GM23338 (cell line): ENCODE results near the gene DLGAP5. TPM values are rescaled to one million over a fixed set of nuclear protein-coding genes. Genes with fewer than 3 reads are reported as not detected.

Source experiments
- ATAC-seq: fragments of 200-7000 bp; cut with Tn5 transposase; 3 replicates; pipeline ENCODE4 v1.9.1; 2020
- DNase-seq: peaks from one replicate; pipeline ENCODE4 v3.0.0-alpha.2; 2015; ENCODE audit warnings: low spot score
- H2AFZ ChIP-seq: fragments of 200-600 bp; sonication (generic); 2 replicates; pipeline ENCODE4 v1.8.0; 2016; ENCODE audit warnings: antibody characterized with exemption, mild to moderate bottlenecking, moderate library complexity
- H3F3A ChIP-seq: fragments of 200-600 bp; sonication (generic); replicated peaks from 2 replicates; pipeline ENCODE4 v1.8.0; 2017; ENCODE audit warnings: antibody characterized with exemption, mixed run types, low read depth
- H3K27ac ChIP-seq: fragments of 200-600 bp; sonication (generic); 2 replicates; pipeline ENCODE4 v1.6.1; 2016; ENCODE audit warnings: low read depth
- H3K27me3 ChIP-seq: fragments of 200-600 bp; sonication (generic); 2 replicates; pipeline ENCODE4 v1.8.0; 2016; ENCODE audit warnings: mild to moderate bottlenecking, mixed run types, moderate library complexity; ENCODE audit not compliant: insufficient read depth
- H3K36me3 ChIP-seq: fragments of 200-600 bp; sonication (generic); 2 replicates; pipeline ENCODE4 v1.8.0; 2016; ENCODE audit warnings: mild to moderate bottlenecking; ENCODE audit not compliant: insufficient read depth
- H3K4me1 ChIP-seq: fragments of 200-600 bp; sonication (generic); 2 replicates; pipeline ENCODE4 v1.8.0; 2016; ENCODE audit warnings: mild to moderate bottlenecking, moderate library complexity; ENCODE audit not compliant: insufficient read depth
- H3K4me2 ChIP-seq: fragments of 200-600 bp; sonication (generic); 2 replicates; pipeline ENCODE4 v1.7.1; 2017; ENCODE audit warnings: mixed run types
- H3K4me3 ChIP-seq: fragments of 200-600 bp; sonication (generic); 2 replicates; pipeline ENCODE4 v1.6.1; 2016; ENCODE audit warnings: mixed run types
- H3K79me2 ChIP-seq: fragments of 200-600 bp; sonication (generic); replicated peaks from 2 replicates; pipeline ENCODE4 v1.8.0; 2017; ENCODE audit warnings: mild to moderate bottlenecking; ENCODE audit not compliant: insufficient read depth
- H3K9me2 ChIP-seq: fragments of 200-600 bp; sonication (generic); 2 replicates; pipeline ENCODE4 v1.8.0; 2017; ENCODE audit not compliant: insufficient read depth
- H4K20me1 ChIP-seq: fragments of 200-600 bp; sonication (generic); replicated peaks from 2 replicates; pipeline ENCODE4 v1.8.0; 2017; ENCODE audit warnings: mild to moderate bottlenecking; ENCODE audit not compliant: insufficient read depth
- H3K27ac Mint-ChIP-seq: 2 replicates; pipeline ENCODE4 v1.8.0; 2020; ENCODE audit warnings: inconsistent platforms, mild to moderate bottlenecking, moderate library complexity, mixed read lengths
- H3K27me3 Mint-ChIP-seq: 3 replicates; pipeline ENCODE4 v1.8.0; 2022; ENCODE audit warnings: low read depth, mild to moderate bottlenecking, moderate library complexity, mixed read lengths, inconsistent platforms; ENCODE audit not compliant: insufficient read depth, poor library complexity
- H3K36me3 Mint-ChIP-seq: 3 replicates; pipeline ENCODE4 v1.8.0; 2021; ENCODE audit warnings: low read depth, mild to moderate bottlenecking, inconsistent platforms, moderate library complexity, mixed read lengths
- H3K4me1 Mint-ChIP-seq: 3 replicates; pipeline ENCODE4 v1.8.0; 2020; ENCODE audit warnings: mild to moderate bottlenecking, inconsistent platforms, mixed read lengths
- H3K4me3 Mint-ChIP-seq: 3 replicates; pipeline ENCODE4 v1.8.0; 2021; ENCODE audit warnings: moderate library complexity, mild to moderate bottlenecking, inconsistent platforms, mixed read lengths
- H3K9me3 Mint-ChIP-seq: 3 replicates; pipeline ENCODE4 v1.8.0; 2020; ENCODE audit warnings: moderate library complexity, mild to moderate bottlenecking, inconsistent platforms, mixed read lengths
- CREB1 ChIP-seq: fragments of 250-450 bp; sonication (Bioruptor Pico); IDR thresholded peaks from 2 replicates; pipeline ENCODE4 v1.5.0; 2020; ENCODE audit warnings: low read depth, mild to moderate bottlenecking, moderate library complexity
- CTCF ChIP-seq, 2 experiments: fragments of 200-600 bp in 1 of 2; sonication (generic) in 1 of 2; conservative IDR thresholded peaks; 2 replicates each; pipeline versions ENCODE4 v1.5.1 to v1.6.1; 2016 to 2017; ENCODE audit warnings: antibody characterized with exemption in 2 of 2, low read depth in 2 of 2, mild to moderate bottlenecking in 2 of 2, moderate library complexity in 1 of 2
- ETS1 ChIP-seq: IDR thresholded peaks from 2 replicates; pipeline ENCODE4 v1.6.1; 2016; ENCODE audit warnings: antibody characterized with exemption
- EZH2 ChIP-seq: fragments of 200-600 bp; sonication (generic); IDR thresholded peaks from one replicate; pipeline ENCODE4 v1.8.0; 2017; ENCODE audit warnings: antibody characterized with exemption, mild to moderate bottlenecking, low read depth; ENCODE audit not compliant: unreplicated experiment
- EZH2phosphoT487 ChIP-seq: fragments of 200-600 bp; sonication (generic); IDR thresholded peaks from one replicate; pipeline ENCODE4 v1.8.1; 2018; ENCODE audit warnings: antibody characterized with exemption; ENCODE audit not compliant: unreplicated experiment
- JUNB ChIP-seq: IDR thresholded peaks from one replicate; pipeline ENCODE4 v1.6.1; 2016; ENCODE audit warnings: antibody characterized with exemption; ENCODE audit not compliant: unreplicated experiment
- NANOG ChIP-seq: IDR thresholded peaks from 2 replicates; pipeline ENCODE4 v1.6.1; 2016; ENCODE audit warnings: antibody characterized with exemption, borderline replicate concordance
- POLR2AphosphoS5 ChIP-seq: IDR thresholded peaks from 2 replicates; pipeline ENCODE4 v1.6.1; 2016; ENCODE audit warnings: antibody characterized with exemption, low read depth
- REST ChIP-seq: IDR thresholded peaks from one replicate; pipeline ENCODE4 v1.6.1; 2018; ENCODE audit warnings: antibody characterized with exemption; ENCODE audit not compliant: unreplicated experiment
- STAT1 ChIP-seq: IDR thresholded peaks from one replicate; pipeline ENCODE4 v1.6.1; 2016; ENCODE audit warnings: antibody characterized with exemption; ENCODE audit not compliant: unreplicated experiment
- ZNF114 ChIP-seq: fragments of 250-450 bp; sonication (Bioruptor Pico); IDR thresholded peaks from 2 replicates; pipeline ENCODE4 v1.5.0; 2020; ENCODE audit warnings: mild to moderate bottlenecking, moderate library complexity
- ZNF331 ChIP-seq: fragments of 250-450 bp; sonication (Bioruptor Pico); IDR thresholded peaks from 2 replicates; pipeline ENCODE4 v1.5.0; 2020; ENCODE audit warnings: low read depth, mild to moderate bottlenecking, moderate library complexity
- ZNF462 ChIP-seq: fragments of 250-450 bp; sonication (Bioruptor Pico); IDR thresholded peaks from 2 replicates; pipeline ENCODE4 v1.5.0; 2020; ENCODE audit warnings: mild to moderate bottlenecking, moderate library complexity
- polyA plus RNA-seq: library from polyadenylated mRNA; unstranded; fragments of >200 nt; fragmentation: Nextera tagmentation; extraction: Ambion mirVana; gene quantifications from 2 replicates; pipeline ENCODE4 v1.2.1, GENCODE V29; 2016
- total RNA-seq: library from RNA; depleted of rRNA; stranded (reverse); fragments of >200 nt; shearing (Covaris generic); gene quantifications from 2 replicates; pipeline ENCODE4 v1.2.3, GENCODE V29; 2014

DLGAP5 gene
- total and polyA plus RNA-seq, 2 experiments from 2014 or later: 110 to 117 TPM

GRCh38 chr14:55117803-55118441, 73.5 kb downstream of the DLGAP5 start:
- H3K27me3 Mint-ChIP-seq: peaks cover 7% of the 10 kb centered on the region
- H3K4me1 ChIP-seq: no peaks in the 10 kb centered on the region
- H3F3A ChIP-seq: no peaks in the 10 kb centered on the region
- no peaks in the 10 kb centered on the region for H3K9me2 ChIP-seq
- H3K79me2 ChIP-seq: no peaks in the 10 kb centered on the region
- H3K27me3 ChIP-seq: no peaks in the 10 kb centered on the region
- no peaks in the 10 kb centered on the region for H4K20me1 ChIP-seq
- DNase-seq: no peak
- TF ChIP-seq EZH2phosphoT487: no peak
- TF ChIP-seq ZNF114 (CRISPR knock-in tag): no peak
- TF ChIP-seq EZH2: no peak
- no peak for TF ChIP-seq ZNF331 (CRISPR knock-in tag)
- no peak for TF ChIP-seq ETS1
- TF ChIP-seq CREB1 (CRISPR knock-in tag): no peak
- no peak for TF ChIP-seq JUNB
- TF ChIP-seq ZNF462 (CRISPR knock-in tag): no peak
- no peak for TF ChIP-seq NANOG
- TF ChIP-seq REST: no peak
- no peak for TF ChIP-seq STAT1
- TF ChIP-seq CTCF (conservative IDR thresholded peaks at IDR 0.05; ENCODE audit: low read depth in 2 of 2): no peak
- no peak for TF ChIP-seq POLR2AphosphoS5
- H3K4me3 Mint-ChIP-seq: no peak overlapping the region
- no peaks in the 10 kb centered on the region for H3K36me3 ChIP-seq
- H3K27ac Mint-ChIP-seq: no peak overlapping the region
- ATAC-seq: no peak
- H3K36me3 Mint-ChIP-seq: no peaks in the 10 kb centered on the region
- peaks cover 13% of the 10 kb centered on the region for H3K4me1 Mint-ChIP-seq
- H3K4me2 ChIP-seq: no peak overlapping the region
- peak overlapping the region; percentile 69; the same call in 1 of the 2 replicates for H2AFZ ChIP-seq
- H3K9me3 Mint-ChIP-seq: no peaks in the 10 kb centered on the region
- H3K4me3 ChIP-seq: no peak overlapping the region
- H3K27ac ChIP-seq: no peak overlapping the region
